GM19467 (cell line): ENCODE results near the gene STS.
A peak's percentile ranks its signal among the peaks of the same experiment; 100 is the strongest.

Experiments
- ATAC-seq: cut with Tn5 transposase; IDR thresholded peaks from one replicate; pipeline ENCODE4 v1.9.1; 2021; ENCODE audit warnings: mild to moderate bottlenecking, moderate library complexity; ENCODE audit not compliant: unreplicated experiment

The STS gene

GRCh38 chrX:7134981-7135380 is 12.5 kb upstream of the STS start:
- no peak for ATAC-seq

GRCh38 chrX:7139202-7140081 is 8.1 kb upstream of the STS start:
- no peak for ATAC-seq

DNA sequence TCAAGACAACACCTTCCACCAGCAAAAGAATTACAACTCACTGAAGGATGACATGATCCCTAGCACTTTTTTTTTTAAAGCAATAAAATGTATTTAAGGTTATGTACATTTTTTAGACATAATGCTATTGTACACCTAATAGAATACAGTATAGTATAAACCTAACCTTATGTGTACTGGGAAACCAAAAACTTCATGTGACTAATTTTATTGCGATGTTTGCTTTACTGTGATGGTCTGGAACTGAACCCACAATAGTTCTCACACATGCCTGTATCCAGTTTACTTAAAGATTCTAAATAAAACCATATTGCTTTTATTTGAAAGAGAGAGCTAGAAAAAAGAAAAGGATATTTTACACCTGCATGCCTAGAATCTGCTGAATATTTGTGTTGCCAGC is 4.4 kb upstream of the STS start:
- ATAC-seq = no peak

- ATAC-seq = no peak
Measured at GRCh38 chrX:7143941-7144525, 3.5 kb upstream of the STS start.

- no peak for ATAC-seq
Measured at GRCh38 chrX:7145454-7145853, 2.1 kb upstream of the STS start.

DNA sequence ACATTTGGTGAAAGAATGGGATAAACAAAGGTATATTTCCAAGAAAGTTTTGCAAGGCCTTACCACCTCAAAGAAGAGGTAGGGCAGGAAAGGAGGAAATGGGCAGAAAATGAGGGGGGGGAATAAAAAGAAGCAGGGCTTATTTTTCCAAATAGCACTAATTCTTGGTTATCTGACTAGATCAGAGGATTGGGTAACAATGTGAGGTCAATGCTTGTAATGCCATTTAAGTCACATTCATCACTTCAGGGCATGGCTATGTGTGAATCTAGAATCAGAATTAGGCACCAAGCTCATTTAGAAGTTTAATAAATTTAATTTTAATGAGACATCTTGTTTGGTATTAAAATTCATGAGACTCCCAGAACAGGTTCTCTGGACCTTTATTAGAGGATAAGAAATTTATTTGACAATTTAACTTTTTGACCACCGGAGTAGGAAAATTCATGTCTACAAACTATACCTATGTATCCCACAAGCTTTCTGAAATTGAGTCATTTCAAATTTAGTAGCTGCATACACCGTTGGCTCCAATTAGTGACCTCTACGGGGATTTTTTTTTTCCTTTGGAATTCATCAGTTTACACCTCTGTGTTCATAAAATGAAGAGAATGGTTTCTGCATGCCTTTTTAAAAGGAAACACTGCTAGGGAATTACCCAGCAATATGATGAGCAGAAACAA is 1.4 kb upstream of the STS start:
- no peak for ATAC-seq

- ATAC-seq = peak; percentile 1
Measured at GRCh38 chrX:7146703-7147412, 654 bp upstream of the STS start.

GRCh38 chrX:7147978-7148854 is 704 bp downstream of the STS start, which contains the start of gene PUDP:
Gene PUDP (minus strand): TSS chrX:7148153. CDS start chrX:7148113, 40 bp downstream.
- peak; percentile 80 for ATAC-seq

DNA sequence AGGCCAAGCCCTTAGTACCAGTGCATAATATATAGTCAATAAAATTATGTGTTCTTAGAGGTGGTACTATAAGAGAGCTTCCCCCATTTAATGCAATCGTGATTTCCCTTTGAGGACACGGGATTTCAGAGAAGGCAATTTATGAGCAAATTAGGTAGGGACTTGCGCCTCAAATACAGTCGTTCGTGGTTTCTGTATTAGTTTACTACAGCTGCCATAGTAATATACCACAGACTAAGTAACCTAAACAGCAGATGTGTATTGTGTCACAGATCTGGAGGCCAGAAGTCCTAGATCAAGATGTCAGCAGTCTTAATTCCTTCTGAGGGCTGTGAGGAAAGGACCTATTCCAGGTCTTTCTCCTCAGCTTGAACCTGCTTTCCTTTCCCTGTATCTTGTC is 1.9 kb downstream of the STS start:
- ATAC-seq = no peak

DNA sequence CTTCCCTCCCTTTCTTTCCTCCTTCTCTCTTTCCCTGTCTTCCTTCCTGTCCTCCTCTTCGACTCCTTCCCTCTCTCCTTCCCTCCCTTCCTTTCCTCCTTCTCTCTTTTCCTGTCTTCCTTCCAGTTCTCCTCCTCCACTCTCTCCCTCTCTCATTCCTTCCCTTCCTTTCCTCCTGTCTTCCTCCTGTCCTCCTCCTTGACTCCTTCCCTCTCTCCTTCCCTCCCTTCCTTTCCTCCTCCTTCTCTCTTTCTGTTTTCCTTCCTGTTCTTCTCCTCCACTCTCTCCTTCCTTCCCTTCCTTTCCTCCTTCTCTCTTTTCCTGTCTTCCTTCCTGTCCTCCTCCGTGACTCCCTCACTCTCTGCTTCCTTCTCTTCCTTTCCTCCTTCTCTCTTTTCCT is 5.7 kb downstream of the STS start:
- ATAC-seq = no peak

DNA sequence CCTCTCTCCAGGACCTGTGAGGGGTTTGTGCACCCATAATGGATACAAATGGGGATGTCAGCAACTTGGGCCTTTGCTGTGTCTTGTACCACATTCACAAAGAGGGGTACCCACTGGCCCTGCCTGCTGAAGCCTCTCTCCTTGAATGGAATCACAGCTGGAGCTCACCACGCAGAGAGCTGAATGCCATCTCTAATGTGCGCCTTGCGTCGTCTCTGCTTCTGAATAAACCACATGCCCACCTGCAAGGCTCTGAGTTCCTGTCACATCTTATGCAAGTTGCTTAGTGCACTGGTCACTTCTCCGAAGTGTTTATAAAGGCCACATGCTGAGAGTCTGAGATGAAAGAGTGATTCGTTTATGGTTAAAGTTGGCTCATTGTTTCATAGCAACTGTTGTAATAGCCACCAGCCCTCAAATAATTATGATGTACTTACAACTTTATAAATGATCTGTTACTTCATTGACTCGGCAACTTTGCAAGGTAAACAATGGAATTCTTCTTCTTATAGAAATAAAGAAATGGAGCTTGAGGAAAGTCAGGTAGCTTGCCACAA is 6.6 kb downstream of the STS start:
- no peak for ATAC-seq

GRCh38 chrX:7155163-7155562 is 7.7 kb downstream of the STS start:
- ATAC-seq = no peak

DNA sequence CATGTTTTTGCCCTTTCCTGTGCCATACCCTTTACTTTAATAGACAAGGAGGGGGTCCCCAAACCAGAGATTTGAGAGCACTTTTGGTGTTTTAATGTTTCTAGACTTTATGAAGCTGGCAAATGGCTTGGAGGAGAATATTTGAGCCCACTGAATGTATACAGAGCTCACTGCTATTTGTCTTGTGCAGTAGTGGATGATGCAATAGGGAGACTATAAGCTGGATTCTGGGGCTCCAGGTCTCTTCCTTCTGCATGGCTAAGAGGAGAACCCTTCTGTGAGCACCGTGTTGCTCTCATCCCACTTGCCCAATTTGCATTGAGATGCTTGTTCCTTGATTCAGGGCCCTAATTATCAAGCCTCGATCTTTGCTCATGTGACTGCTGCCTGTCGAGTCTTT is 9.4 kb downstream of the STS start:
- no peak for ATAC-seq

DNA sequence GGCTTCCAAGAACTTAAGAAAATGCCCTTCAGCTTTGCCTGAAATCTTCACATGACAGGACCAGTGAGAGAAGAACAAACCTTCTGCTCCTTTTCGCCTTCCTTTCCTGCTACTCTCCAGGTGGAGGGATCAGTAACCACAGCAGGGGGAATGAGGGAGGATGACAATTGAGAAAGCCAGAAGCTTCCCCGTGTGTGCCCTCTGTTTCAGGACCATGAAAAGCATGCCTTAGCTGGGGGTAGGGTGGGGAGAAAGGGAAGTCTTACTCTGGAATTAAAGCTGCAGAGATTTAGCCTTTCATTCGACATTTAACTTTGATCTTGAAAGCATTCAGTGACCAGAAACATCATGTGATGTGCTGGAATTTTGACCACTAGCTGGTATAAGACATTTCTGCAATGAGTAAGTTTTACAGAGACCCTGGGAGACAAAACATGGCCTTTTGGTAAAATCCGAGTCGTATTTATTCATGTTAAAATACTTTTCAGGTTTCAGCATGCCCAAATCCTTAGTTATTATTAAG is 11.0 kb downstream of the STS start:
- ATAC-seq = no peak

DNA sequence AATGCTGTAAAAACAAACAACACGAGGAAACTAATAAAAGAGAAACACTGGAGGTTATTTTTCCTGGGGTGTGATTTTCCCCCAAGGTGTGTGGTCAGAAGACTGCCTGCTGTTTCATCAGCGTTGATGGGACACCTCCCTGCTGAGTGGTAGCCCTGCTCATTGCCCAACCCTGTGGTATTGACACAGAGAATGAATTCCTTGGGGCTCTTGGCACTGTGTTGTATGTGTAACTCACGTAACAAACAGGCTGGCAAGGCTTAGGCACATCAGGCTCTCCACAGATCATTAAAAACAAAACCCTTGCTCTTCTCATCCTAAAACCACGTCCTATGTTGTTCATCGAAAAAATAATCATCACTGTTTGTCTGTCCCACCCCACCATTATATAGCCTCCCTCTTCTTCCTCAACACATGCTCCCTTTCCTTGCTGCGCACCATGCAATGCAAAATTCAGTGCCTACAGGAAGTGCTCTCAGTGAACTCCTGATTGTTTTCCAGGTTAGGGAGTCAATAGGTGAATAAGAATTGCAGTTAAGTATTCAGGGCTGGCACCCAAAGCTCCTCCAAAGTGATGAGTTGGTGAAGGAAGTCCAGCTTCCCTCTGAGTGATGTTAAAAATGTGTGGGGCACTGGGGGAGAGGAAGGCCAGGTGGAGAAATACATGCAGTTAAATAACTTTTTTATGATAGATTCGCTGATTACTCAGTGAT is 11.8 kb downstream of the STS start:
- no peak for ATAC-seq

- no peak for ATAC-seq
Measured at GRCh38 chrX:7163146-7163677, 15.7 kb downstream of the STS start.

DNA sequence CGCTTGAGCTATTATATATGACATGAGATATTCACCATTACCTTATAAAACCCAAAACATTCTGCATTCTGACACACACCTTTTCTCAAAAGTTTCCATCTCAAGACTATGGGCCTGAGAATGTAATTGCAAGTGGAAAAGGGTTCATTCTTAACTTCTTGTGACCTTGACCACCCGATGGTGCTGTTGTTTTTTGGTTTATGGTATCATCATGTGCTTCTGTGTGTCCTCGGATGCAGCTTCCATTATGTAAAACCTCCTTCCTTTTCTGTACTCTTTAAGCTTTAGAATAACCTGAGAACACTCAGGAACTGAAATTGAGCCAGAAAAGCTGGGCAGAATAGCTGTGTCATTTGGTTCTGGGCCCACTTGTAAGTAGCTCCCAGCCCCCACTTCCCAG is 16.7 kb downstream of the STS start:
- ATAC-seq = no peak

GRCh38 chrX:7168371-7168770 is 20.9 kb downstream of the STS start:
- no peak for ATAC-seq

DNA sequence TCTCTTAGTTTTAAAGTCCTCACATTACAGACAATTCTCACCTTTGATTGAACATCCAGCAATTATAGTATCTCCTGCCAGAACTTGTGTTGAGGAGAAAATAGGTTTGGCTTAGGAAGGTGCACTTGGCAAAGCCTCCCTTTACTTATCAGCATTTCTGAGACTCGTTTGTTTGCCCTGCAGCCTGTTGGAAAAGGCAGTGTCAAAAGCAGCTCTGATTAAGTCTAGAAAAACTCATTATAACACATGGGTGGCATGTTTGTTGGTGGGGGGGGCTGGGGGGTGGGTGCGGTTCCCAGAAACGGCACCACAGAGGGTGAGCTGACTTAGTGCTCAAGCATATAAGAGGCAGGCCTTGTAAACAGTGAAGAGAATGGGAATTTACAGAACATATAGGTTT is 22.1 kb downstream of the STS start:
- no peak for ATAC-seq
